Erythroblast (primary cell): ENCODE data around the gene ADAT1.

Source experiments
- GATA1 ChIP-seq: IDR thresholded peaks from 2 replicates; pipeline ENCODE4 v1.6.1; 2011; ENCODE audit warnings: low read depth, mild to moderate bottlenecking, control low read depth, low read length, moderate library complexity
- POLR2A ChIP-seq: IDR thresholded peaks from 2 replicates; pipeline ENCODE4 v1.6.1; 2011; ENCODE audit warnings: mild to moderate bottlenecking, low read length

- no peak for TF ChIP-seq POLR2A
- no peak for TF ChIP-seq GATA1
Observed at GRCh38 chr16:75558846-75559401, 64.2 kb downstream of the ADAT1 start.
